GM21737 (cell line): Measurements from ENCODE around the gene EEF1AKMT4.

Source experiments
- ATAC-seq: cut with Tn5 transposase; IDR thresholded peaks from one replicate; pipeline ENCODE4 v1.9.1; 2021; ENCODE audit warnings: mild to moderate bottlenecking, moderate library complexity; ENCODE audit not compliant: unreplicated experiment

EEF1AKMT4 gene

GRCh38 chr3:184249412-184250166, at the start of gene EEF1AKMT4:
Gene EEF1AKMT4, plus strand, starts transcription at chr3:184249672. Its CDS starts 23 bp downstream, at chr3:184249695.
- ATAC-seq, result peak; percentile 88

GRCh38 chr3:184200825-184201224, 48.6 kb upstream of the EEF1AKMT4 start:
- no peak for ATAC-seq

- ATAC-seq, result no peak
These were observed 45.9 kb upstream of the EEF1AKMT4 start for GRCh38 chr3:184203526-184203925.

- ATAC-seq, result no peak
These were observed 40.1 kb upstream of the EEF1AKMT4 start for GRCh38 chr3:184209146-184209923.

GRCh38 chr3:184211297-184211696, 38.2 kb upstream of the EEF1AKMT4 start:
- no peak for ATAC-seq

GRCh38 chr3:184211718-184212117, 37.8 kb upstream of the EEF1AKMT4 start:
- no peak for ATAC-seq

- ATAC-seq, result no peak
These were observed 30.7 kb upstream of the EEF1AKMT4 start for GRCh38 chr3:184218814-184219213.

GRCh38 chr3:184222521-184222920, 27.0 kb upstream of the EEF1AKMT4 start:
- no peak for ATAC-seq

- ATAC-seq, result no peak
These were observed 25.5 kb upstream of the EEF1AKMT4 start for GRCh38 chr3:184223946-184224345.

GRCh38 chr3:184227481-184227935, 22.0 kb upstream of the EEF1AKMT4 start:
- ATAC-seq, result no peak

- ATAC-seq, result no peak
These were observed 20.9 kb upstream of the EEF1AKMT4 start for GRCh38 chr3:184228376-184229137.

- ATAC-seq, result peak; percentile 71
These were observed 19.9 kb upstream of the EEF1AKMT4 start, which contains the start of gene VWA5B2 for GRCh38 chr3:184229394-184230080. Gene VWA5B2, plus strand, starts transcription at chr3:184229585. Its CDS starts 944 bp downstream, at chr3:184230529.

- ATAC-seq, result no peak
These were observed 19.3 kb upstream of the EEF1AKMT4 start for GRCh38 chr3:184230081-184230602.

GRCh38 chr3:184230603-184231528, 18.6 kb upstream of the EEF1AKMT4 start:
- no peak for ATAC-seq

GRCh38 chr3:184231671-184232070, 17.8 kb upstream of the EEF1AKMT4 start:
- ATAC-seq, result no peak

GRCh38 chr3:184233127-184233843, 16.2 kb upstream of the EEF1AKMT4 start:
- no peak for ATAC-seq

- ATAC-seq, result no peak
These were observed 15.2 kb upstream of the EEF1AKMT4 start for GRCh38 chr3:184234224-184234623.

GRCh38 chr3:184234671-184235380, 14.6 kb upstream of the EEF1AKMT4 start:
- no peak for ATAC-seq
